ENCODE measurements around the gene PCDHGA1. TPM values are rescaled to one million over a fixed set of nuclear protein-coding genes. Genes with fewer than 3 reads are reported as not detected.

Gene PCDHGA1
- total RNA-seq, 1 experiment from 2014 or later: 0.63 TPM

GRCh38 chr5:141501761-141502160 is 171.4 kb downstream of the PCDHGA1 start:
- Histone ChIP-seq H3K14ac (ENCODE audit: insufficient read depth, low read length) (no peak overlapping the region), H3K23ac (ENCODE audit: insufficient read length, low read depth, low read length) (no peak overlapping the region), H3T11ph (ENCODE audit: low read length) (no peak overlapping the region), H2BK120ac (ENCODE audit: low read depth, low read length, poor library complexity, severe bottlenecking) (no peak overlapping the region), H3K56ac (ENCODE audit: insufficient read length, low read depth, low read length) (no peak overlapping the region), H3K79me1 (ENCODE audit: insufficient read depth, low read depth, low read length, poor library complexity, severe bottlenecking) (no peaks in the 10 kb centered on the region), H4K20me1 (ENCODE audit: control insufficient read depth, insufficient read depth, insufficient read length) (no peaks in the 10 kb centered on the region), H2BK5ac (ENCODE audit: insufficient read length, low read length) (no peak overlapping the region), H3K4me1 (ENCODE audit: insufficient read depth, low read length) (no peaks in the 10 kb centered on the region), H4K5ac (ENCODE audit: insufficient read length, low read depth, low read length) (no peak overlapping the region), H4K91ac (ENCODE audit: insufficient read length, low read depth, low read length) (no peak overlapping the region), H3K27ac (ENCODE audit: insufficient read length, low read depth, low read length) (no peak overlapping the region), H2BK20ac (ENCODE audit: low read depth, low read length, poor library complexity, severe bottlenecking) (no peak overlapping the region), H3K9me3 (ENCODE audit: control insufficient read depth, low read depth, low read length) (no peaks in the 10 kb centered on the region), H2AFZ (ENCODE audit: low read length) (no peak overlapping the region), H3K4ac (ENCODE audit: low read depth, low read length) (no peak overlapping the region), H4K8ac (replicated peaks; ENCODE audit: insufficient read length, low read depth, low read length) (no peak overlapping the region), H3K27me3 (ENCODE audit: insufficient read depth, low read length) (no peaks in the 10 kb centered on the region), H3K9ac (ENCODE audit: extremely low read depth, insufficient read length, low read length) (no peak overlapping the region), H2BK12ac (ENCODE audit: insufficient read length, low read depth, low read length) (no peak overlapping the region), H3K4me2 (ENCODE audit: insufficient read depth, insufficient read length, low read length) (no peak overlapping the region), H2AK5ac (ENCODE audit: insufficient read length, low read length) (no peak overlapping the region), H3K18ac (ENCODE audit: insufficient read length, low read depth, low read length) (no peak overlapping the region), H2BK15ac (ENCODE audit: low read depth, low read length) (no peak overlapping the region), H3K23me2 (ENCODE audit: insufficient read length, low read depth, low read length, poor library complexity, severe bottlenecking) (no peaks in the 10 kb centered on the region), H3K79me2 (ENCODE audit: insufficient read depth, low read length) (no peaks in the 10 kb centered on the region)
- Mint-ChIP-seq H3K4me3 (peak overlapping the region in 1 of 2 experiments; percentile 12; a peak in 2 of 5 replicates), H3K9me3 (no peaks in the 10 kb centered on the region), H3K4me1 (peaks cover 4 to 5% of the 10 kb centered on the region in 2 experiments), H3K27ac (peak overlapping the region in 2 of 3 experiments; percentile 5 to 68; a peak in 2 of 7 replicates), H3K36me3 (ENCODE audit: insufficient read depth in 1 of 3, low read depth in 3 of 3) (peaks cover 6 to 16% (median 8%) of the 10 kb centered on the region in 3 experiments; a peak in 6 of 7 replicates), H3K27me3 (ENCODE audit: low read depth) (no peaks in the 10 kb centered on the region; the same call in 1 of the 2 replicates)
- TF ChIP-seq, protein P1, sequence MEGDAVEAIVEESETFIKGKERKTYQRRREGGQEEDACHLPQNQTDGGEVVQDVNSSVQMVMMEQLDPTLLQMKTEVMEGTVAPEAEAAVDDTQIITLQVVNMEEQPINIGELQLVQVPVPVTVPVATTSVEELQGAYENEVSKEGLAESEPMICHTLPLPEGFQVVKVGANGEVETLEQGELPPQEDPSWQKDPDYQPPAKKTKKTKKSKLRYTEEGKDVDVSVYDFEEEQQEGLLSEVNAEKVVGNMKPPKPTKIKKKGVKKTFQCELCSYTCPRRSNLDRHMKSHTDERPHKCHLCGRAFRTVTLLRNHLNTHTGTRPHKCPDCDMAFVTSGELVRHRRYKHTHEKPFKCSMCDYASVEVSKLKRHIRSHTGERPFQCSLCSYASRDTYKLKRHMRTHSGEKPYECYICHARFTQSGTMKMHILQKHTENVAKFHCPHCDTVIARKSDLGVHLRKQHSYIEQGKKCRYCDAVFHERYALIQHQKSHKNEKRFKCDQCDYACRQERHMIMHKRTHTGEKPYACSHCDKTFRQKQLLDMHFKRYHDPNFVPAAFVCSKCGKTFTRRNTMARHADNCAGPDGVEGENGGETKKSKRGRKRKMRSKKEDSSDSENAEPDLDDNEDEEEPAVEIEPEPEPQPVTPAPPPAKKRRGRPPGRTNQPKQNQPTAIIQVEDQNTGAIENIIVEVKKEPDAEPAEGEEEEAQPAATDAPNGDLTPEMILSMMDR (conservative IDR thresholded peaks at IDR 0.05): no peak
- no CpG with 5 or more reads among the region's 7 CpGs for WGBS (ENCODE audit: extremely low coverage, insufficient read length, low lambda C conversion rate)
- DNase-seq: no peak
